ENCODE results near the gene HLA-DOB. TPM values are rescaled to one million over a fixed set of nuclear protein-coding genes. Genes with fewer than 3 reads are reported as not detected.
A peak's percentile ranks its signal among the peaks of the same experiment; 100 is the strongest.
"Not testable (repeated sequence)": the region's sequence is repeated elsewhere in the genome, so short reads cannot be mapped to it uniquely, and the experiment has no call there.

Gene HLA-DOB
- total RNA-seq, 1 experiment from 2014 or later, result not detected

- DNase-seq (ENCODE audit: low read depth), result peak; percentile 61
Observed at GRCh38 chr6:32815115-32815514, 1.7 kb downstream of the HLA-DOB start.

GRCh38 chr6:32814145-32814544 is 2.7 kb downstream of the HLA-DOB start:
- no peak for DNase-seq (ENCODE audit: low read depth)

GRCh38 chr6:32809171-32809570 is 7.6 kb downstream of the HLA-DOB start:
- DNase-seq (ENCODE audit: low read depth), result no peak

GRCh38 chr6:32807020-32807580 is 9.7 kb downstream of the HLA-DOB start:
- DNase-seq (ENCODE audit: low read depth), result no peak

- not testable (repeated sequence) for DNase-seq (ENCODE audit: low read depth)
Observed at GRCh38 chr6:32805404-32805803, 11.4 kb downstream of the HLA-DOB start.

- DNase-seq (ENCODE audit: low read depth), result no peak
Observed at GRCh38 chr6:32803416-32803815, 13.4 kb downstream of the HLA-DOB start.

GRCh38 chr6:32799740-32800139 is 17.1 kb downstream of the HLA-DOB start:
- no peak for DNase-seq (ENCODE audit: low read depth)

GRCh38 chr6:32799168-32799567 is 17.6 kb downstream of the HLA-DOB start:
- DNase-seq (ENCODE audit: low read depth), result no peak

GRCh38 chr6:32796848-32797776 is 19.7 kb downstream of the HLA-DOB start:
- peak; percentile 44 for DNase-seq (ENCODE audit: low read depth)

GRCh38 chr6:32794510-32794909 is 22.3 kb downstream of the HLA-DOB start:
- DNase-seq (ENCODE audit: low read depth), result no peak

GRCh38 chr6:32792901-32793435 is 23.8 kb downstream of the HLA-DOB start:
- no peak for DNase-seq (ENCODE audit: low read depth)

GRCh38 chr6:32790306-32790705 is 26.5 kb downstream of the HLA-DOB start:
- DNase-seq (ENCODE audit: low read depth), result peak; percentile 42

- peak; percentile 54 for DNase-seq (ENCODE audit: low read depth)
Observed at GRCh38 chr6:32785781-32786533, 30.8 kb downstream of the HLA-DOB start.

- DNase-seq (ENCODE audit: low read depth), result not testable (repeated sequence)
Observed at GRCh38 chr6:32782923-32783322, 33.9 kb downstream of the HLA-DOB start.

- DNase-seq (ENCODE audit: low read depth), result no peak
Observed at GRCh38 chr6:32779036-32779435, 37.8 kb downstream of the HLA-DOB start.

GRCh38 chr6:32775071-32775470 is 41.7 kb downstream of the HLA-DOB start:
- no peak for DNase-seq (ENCODE audit: low read depth)

- DNase-seq (ENCODE audit: low read depth), result no peak
Observed at GRCh38 chr6:32774426-32774825, 42.4 kb downstream of the HLA-DOB start.

GRCh38 chr6:32772656-32773055 is 44.1 kb downstream of the HLA-DOB start:
- no peak for DNase-seq (ENCODE audit: low read depth)

GRCh38 chr6:32764048-32764447 is 52.8 kb downstream of the HLA-DOB start:
- no peak for DNase-seq (ENCODE audit: low read depth)

- no peak for DNase-seq (ENCODE audit: low read depth)
Observed at GRCh38 chr6:32763421-32763820, 53.4 kb downstream of the HLA-DOB start, which contains the start of gene HLA-DQB2. TSS of gene HLA-DQB2 (minus strand) at chr6:32763532. CDS start at chr6:32763470, 62 bp downstream.

Data from LHCN-M2 (cell line).